Bronchial epithelial cell (primary cell): ENCODE results near the gene WDR77. TPM values are rescaled to one million over a fixed set of nuclear protein-coding genes. Genes with fewer than 3 reads are reported as not detected.
A peak's percentile ranks its signal among the peaks of the same experiment; 100 is the strongest.

Experiments
- DNase-seq: peaks from one replicate; pipeline ENCODE4 v3.0.0-alpha.2; 2010; ENCODE audit warnings: low read depth
- FAIRE-seq: peaks from 2 replicates; lab custom pipeline; 2011; peaks lifted over from hg19 to GRCh38; lab: Jason Lieb, UNC
- H3K27me3 ChIP-seq: 2 replicates; pipeline ENCODE4 v1.5.1; 2011; ENCODE audit warnings: low read length; ENCODE audit not compliant: control insufficient read depth, insufficient read depth
- H3K36me3 ChIP-seq: 2 replicates; pipeline ENCODE4 v1.5.1; 2011; ENCODE audit warnings: low read length; ENCODE audit not compliant: control insufficient read depth, insufficient read depth
- H3K4me3 ChIP-seq: 2 replicates; pipeline ENCODE4 v1.5.1; 2011; ENCODE audit warnings: mild to moderate bottlenecking, low read depth, low read length, control low read depth
- total RNA-seq: library from RNA; depleted of rRNA; stranded (reverse); fragments of >200 nt; gene quantifications from 2 replicates; pipeline ENCODE4 v1.2.1, GENCODE V29; 2014
- TF ChIP-seq, protein P1 (sequence below): IDR thresholded peaks from 2 replicates; pipeline ENCODE4 v1.5.1; 2011; ENCODE audit warnings: mild to moderate bottlenecking, moderate library complexity, low read length, control low read depth, inconsistent platforms; ENCODE audit not compliant: insufficient read depth, severe bottlenecking

WDR77 gene
- total RNA-seq, 1 donor from 2014 or later: 57.4 TPM

DNA sequence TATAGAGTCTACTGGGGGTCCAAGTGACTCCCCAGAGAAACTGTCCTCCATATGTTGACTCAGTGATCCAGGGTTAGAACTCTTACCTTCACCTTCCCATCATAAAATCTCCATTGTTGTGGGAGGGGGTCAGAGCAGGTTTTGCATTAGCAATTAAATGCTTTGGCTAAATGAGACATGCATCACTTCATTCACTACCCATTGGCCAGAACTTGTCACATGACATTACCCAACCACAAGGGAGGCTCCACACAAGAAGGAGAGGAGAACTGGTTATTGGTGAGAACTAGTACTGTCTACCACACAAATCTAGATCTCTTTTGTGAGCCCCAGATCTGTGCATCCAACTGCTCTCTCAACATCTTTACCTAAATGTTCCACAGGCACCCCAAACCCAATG, 20.5 kb upstream of the WDR77 start:
- TF ChIP-seq, protein P1, sequence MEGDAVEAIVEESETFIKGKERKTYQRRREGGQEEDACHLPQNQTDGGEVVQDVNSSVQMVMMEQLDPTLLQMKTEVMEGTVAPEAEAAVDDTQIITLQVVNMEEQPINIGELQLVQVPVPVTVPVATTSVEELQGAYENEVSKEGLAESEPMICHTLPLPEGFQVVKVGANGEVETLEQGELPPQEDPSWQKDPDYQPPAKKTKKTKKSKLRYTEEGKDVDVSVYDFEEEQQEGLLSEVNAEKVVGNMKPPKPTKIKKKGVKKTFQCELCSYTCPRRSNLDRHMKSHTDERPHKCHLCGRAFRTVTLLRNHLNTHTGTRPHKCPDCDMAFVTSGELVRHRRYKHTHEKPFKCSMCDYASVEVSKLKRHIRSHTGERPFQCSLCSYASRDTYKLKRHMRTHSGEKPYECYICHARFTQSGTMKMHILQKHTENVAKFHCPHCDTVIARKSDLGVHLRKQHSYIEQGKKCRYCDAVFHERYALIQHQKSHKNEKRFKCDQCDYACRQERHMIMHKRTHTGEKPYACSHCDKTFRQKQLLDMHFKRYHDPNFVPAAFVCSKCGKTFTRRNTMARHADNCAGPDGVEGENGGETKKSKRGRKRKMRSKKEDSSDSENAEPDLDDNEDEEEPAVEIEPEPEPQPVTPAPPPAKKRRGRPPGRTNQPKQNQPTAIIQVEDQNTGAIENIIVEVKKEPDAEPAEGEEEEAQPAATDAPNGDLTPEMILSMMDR: no peak
- Histone ChIP-seq H3K4me3 (no peak overlapping the region), H3K27me3 (no peaks in the 10 kb centered on the region), H3K36me3 (peaks cover 7% of the 10 kb centered on the region)
- FAIRE-seq (no peak), DNase-seq (no peak)

DNA sequence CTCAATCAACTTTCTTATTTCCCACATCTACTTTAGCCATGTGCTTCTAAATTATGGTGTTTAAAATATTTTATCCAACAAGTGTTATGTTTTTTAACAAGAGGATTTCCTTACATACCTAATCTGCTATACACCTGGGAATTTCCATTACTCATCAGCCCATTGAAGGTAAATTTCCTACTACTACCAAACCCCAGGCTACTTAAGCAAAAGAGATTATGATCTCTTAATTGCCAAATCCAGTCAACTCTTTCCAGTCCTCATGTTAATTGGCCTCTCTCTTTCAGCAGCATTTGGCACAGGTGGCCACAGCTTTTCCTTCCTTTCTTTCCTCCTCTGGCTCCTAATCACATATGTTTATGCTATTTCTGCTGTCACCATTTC, 19.7 kb upstream of the WDR77 start:
- DNase-seq: peak; percentile 42
- peaks cover 7% of the 10 kb centered on the region for H3K36me3 ChIP-seq
- no peak for FAIRE-seq
- TF ChIP-seq, protein P1: no peak
- no peak overlapping the region for H3K4me3 ChIP-seq
- H3K27me3 ChIP-seq: no peaks in the 10 kb centered on the region

DNA sequence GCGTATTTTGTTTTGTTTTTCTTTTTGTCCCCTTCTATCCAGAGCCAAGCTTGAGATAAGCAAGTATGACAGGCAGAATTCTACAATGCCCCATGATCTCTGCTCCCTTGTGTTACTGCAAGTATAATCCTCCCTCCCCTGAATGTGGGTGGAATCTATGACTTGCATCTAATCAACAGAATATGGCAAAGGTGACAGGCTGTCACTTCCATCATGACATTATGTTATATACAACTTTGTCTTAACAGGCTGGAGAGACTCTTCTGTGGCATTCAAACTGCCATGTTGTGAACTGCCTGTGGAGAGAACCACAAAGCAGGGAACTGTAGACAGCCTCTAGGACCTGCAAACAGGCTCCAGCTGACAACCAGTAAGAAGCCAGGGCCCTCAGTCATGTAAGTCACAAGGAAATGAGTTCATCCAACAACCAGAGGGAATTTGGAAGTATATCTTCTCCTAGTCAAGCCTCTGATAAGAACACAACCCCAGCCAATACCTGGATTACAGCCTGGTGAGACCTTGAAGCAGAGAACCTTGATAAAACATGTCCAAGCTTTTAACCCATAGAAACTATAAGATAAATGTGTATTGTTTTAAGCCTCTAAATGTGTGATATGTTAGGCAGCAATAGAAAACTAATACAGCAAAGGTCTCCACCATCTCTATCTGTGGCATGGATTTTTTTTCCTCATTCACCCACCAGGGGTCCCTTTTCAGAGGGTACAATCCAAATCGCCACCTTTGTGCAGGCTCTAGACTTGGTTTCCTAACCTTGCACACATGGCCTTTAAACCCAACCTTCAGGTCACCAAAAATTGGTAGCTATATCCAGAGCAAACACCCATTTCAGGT, 19.0 kb upstream of the WDR77 start:
- DNase-seq: no peak
- no peaks in the 10 kb centered on the region for H3K27me3 ChIP-seq
- H3K36me3 ChIP-seq: peaks cover 7% of the 10 kb centered on the region
- H3K4me3 ChIP-seq: no peak overlapping the region
- TF ChIP-seq, protein P1: no peak
- no peak for FAIRE-seq

DNA sequence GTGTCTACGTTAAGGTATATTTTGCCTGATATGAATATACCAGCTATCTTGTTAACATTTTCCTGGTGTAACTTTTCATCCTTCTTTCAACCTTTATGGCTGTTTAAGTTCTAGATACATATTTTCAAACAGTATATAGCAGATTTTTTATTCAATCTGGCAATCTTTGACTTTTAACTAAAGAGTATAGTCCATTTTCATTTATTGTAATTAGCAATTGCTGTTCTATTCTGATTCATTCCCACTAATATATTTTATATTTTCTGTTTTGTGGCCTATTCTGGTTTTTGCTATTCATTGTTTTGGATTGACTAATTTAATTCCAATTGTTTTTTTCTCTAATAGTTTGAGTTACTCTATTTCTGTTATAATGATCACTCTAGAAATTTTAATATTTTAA, 17.4 kb upstream of the WDR77 start:
- FAIRE-seq: no peak
- TF ChIP-seq, protein P1: no peak
- no peak for DNase-seq
- Histone ChIP-seq H3K4me3 (no peak overlapping the region), H3K27me3 (no peaks in the 10 kb centered on the region), H3K36me3 (peaks cover 7% of the 10 kb centered on the region)

DNA sequence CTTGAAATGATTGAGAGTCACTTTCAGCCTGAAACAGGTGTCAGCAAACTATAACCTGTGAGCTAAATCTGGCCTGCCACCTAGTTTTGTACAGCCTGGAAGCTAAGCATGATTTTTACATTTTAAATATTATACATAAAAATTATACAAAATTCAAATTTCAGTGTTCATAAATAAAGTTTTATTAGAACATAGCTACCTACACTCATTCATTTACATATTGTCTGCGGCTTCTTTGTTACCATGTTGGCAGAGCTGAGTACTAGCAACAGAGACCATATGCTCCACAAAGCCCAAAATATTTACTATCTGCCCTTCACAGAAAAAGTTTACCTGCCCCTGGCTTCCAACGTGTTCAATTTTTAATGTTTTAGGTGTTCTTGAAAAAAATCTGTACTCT, 16.7 kb upstream of the WDR77 start:
- no peak for DNase-seq
- TF ChIP-seq, protein P1: no peak
- Histone ChIP-seq H3K36me3 (peaks cover 6% of the 10 kb centered on the region), H3K27me3 (no peaks in the 10 kb centered on the region), H3K4me3 (no peak overlapping the region)
- FAIRE-seq: no peak
